Spinal cord (tissue), 10 donors: ENCODE results near the gene HADHA. TPM values are rescaled to one million over a fixed set of nuclear protein-coding genes. Genes with fewer than 3 reads are reported as not detected.

Source experiments
- DNase-seq, 6 donors: peaks; one replicate each; pipeline versions ENCODE4 v3.0.0 to v3.0.0-alpha.2; 2013 to 2015; ENCODE audit warnings: low spot score in 6 of 6, low read depth in 4 of 6
- H3K27ac ChIP-seq: one replicate; pipeline ENCODE4 v1.5.1; 2013; ENCODE audit warnings: low read depth, low read length, control low read depth
- H3K27me3 ChIP-seq: one replicate; pipeline ENCODE4 v1.6.1; 2013; ENCODE audit warnings: low read length; ENCODE audit not compliant: control insufficient read depth, insufficient read depth
- H3K36me3 ChIP-seq: one replicate; pipeline ENCODE4 v1.6.1; 2013; ENCODE audit warnings: low read length; ENCODE audit not compliant: control insufficient read depth, insufficient read depth
- H3K4me1 ChIP-seq: one replicate; pipeline ENCODE4 v1.6.1; 2013; ENCODE audit warnings: low read length; ENCODE audit not compliant: control insufficient read depth, insufficient read depth
- H3K4me3 ChIP-seq: one replicate; pipeline ENCODE4 v1.5.1; 2013; ENCODE audit warnings: low read depth, low read length, control low read depth
- H3K9me3 ChIP-seq: one replicate; pipeline ENCODE4 v1.6.1; 2013; ENCODE audit warnings: low read length; ENCODE audit not compliant: control insufficient read depth, insufficient read depth
- WGBS: methylation state at CpG from one replicate; pipeline ENCODE4 v1.1.5; 2013; ENCODE audit warnings: missing lambda C conversion rate; ENCODE audit not compliant: insufficient coverage; 5-methylcytosine and 5-hydroxymethylcytosine counted together
- long read RNA-seq, 4 donors: transcript quantifications; one replicate each; lab custom pipeline, GENCODE V29; 2026
- polyA plus RNA-seq, 2 donors: library from polyadenylated mRNA; unstranded; fragments of 120-200 nt; gene quantifications; one replicate each; pipeline ENCODE4 v1.2.1, GENCODE V29; 2013; ENCODE audit not compliant: insufficient read length in 2 of 2
- total RNA-seq, 2 donors: library from RNA; depleted of rRNA in 1 of 2; stranded (reverse); fragments of 120-200 nt in 1 of 2; fragments of >200 nt in 1 of 2; gene quantifications; one replicate each; pipeline versions ENCODE4 v1.2.3 to v1.2.4, GENCODE V29; 2013 to 2014
- donor health status: healthy.

HADHA gene
- total RNA-seq: 100 to 1,000 TPM; 117 to 168 TPM
- polyA plus RNA-seq: 100 to 1,000 TPM; 135 to 145 TPM
- long read RNA-seq, donor 1, transcript HADHA-201 (20 exons, 3,037 nt): major isoform, 21 of 66 reads
- long read RNA-seq, donor 1, partial matches to known transcripts: 44 of 66 reads
- long read RNA-seq, donor 1, other reads (novel, unspliced or antisense): 0 of 66 reads
- long read RNA-seq, donor 2, transcript HADHA-201 (20 exons, 3,037 nt): major isoform, 12 of 12 reads
- long read RNA-seq, donor 2, partial matches to known transcripts: 0 of 12 reads
- long read RNA-seq, donor 2, other reads (novel, unspliced or antisense): 0 of 12 reads
- long read RNA-seq, donor 3, transcript HADHA-201 (20 exons, 3,037 nt): major isoform, 11 of 18 reads
- long read RNA-seq, donor 3, partial matches to known transcripts: 7 of 18 reads
- long read RNA-seq, donor 3, other reads (novel, unspliced or antisense): 0 of 18 reads
- long read RNA-seq, donor 4, transcript HADHA-201 (20 exons, 3,037 nt): major isoform, 26 of 93 reads
- long read RNA-seq, donor 4, partial matches to known transcripts: 66 of 93 reads
- long read RNA-seq, donor 4, other reads (novel, unspliced or antisense): 0 of 93 reads

- H3K4me1 ChIP-seq: peaks cover 14% of the 10 kb centered on the region
These were observed at the start of gene HADHA, which contains the start of gene HADHB for GRCh38 chr2:26244309-26245230. Gene HADHA, minus strand, starts transcription at chr2:26244632. Its CDS starts 36 bp downstream, at chr2:26244596. Gene HADHB, plus strand, starts transcription at chr2:26244939. Its CDS starts 9,316 bp downstream, at chr2:26254255.

GRCh38 chr2:26292646-26293045 lies 48.2 kb upstream of the HADHA start:
- no peaks in the 10 kb centered on the region for H3K4me1 ChIP-seq
- no peaks in the 10 kb centered on the region for H3K9me3 ChIP-seq
- DNase-seq: no peak
- no peak overlapping the region for H3K4me3 ChIP-seq
- H3K27me3 ChIP-seq: no peaks in the 10 kb centered on the region
- peaks cover 5% of the 10 kb centered on the region for H3K36me3 ChIP-seq
- no peak overlapping the region for H3K27ac ChIP-seq
- WGBS: no CpG with 5 or more reads among the region's 6 CpGs

More at GRCh38 chr2:26244309-26245230, at the start of gene HADHA, which contains the start of gene HADHB:
- peak within 1 kb of the TSS; percentile 84 for H3K4me3 ChIP-seq
- H3K27me3 ChIP-seq: no peaks in the 10 kb centered on the region
- no peaks in the 10 kb centered on the region for H3K9me3 ChIP-seq
- H3K27ac ChIP-seq: peak within 1 kb of the TSS; percentile 98
- under 1% methylated on average over 49 of the region's 63 CpGs for WGBS
- peak; percentile 70 to 96 (median 84) for DNase-seq
- no peaks in the 10 kb centered on the region for H3K36me3 ChIP-seq

- Histone ChIP-seq H3K4me3 (no peak overlapping the region), H3K27me3 (no peaks in the 10 kb centered on the region), H3K27ac (no peak overlapping the region), H3K9me3 (no peaks in the 10 kb centered on the region), H3K36me3 (peaks cover 13% of the 10 kb centered on the region), H3K4me1 (no peaks in the 10 kb centered on the region)
- no CpG with 5 or more reads among the region's 1 CpG for WGBS
- no peak for DNase-seq
These were observed 45.6 kb upstream of the HADHA start for GRCh38 chr2:26290001-26290400.

- Histone ChIP-seq H3K9me3 (no peaks in the 10 kb centered on the region), H3K36me3 (peaks cover 29% of the 10 kb centered on the region), H3K4me1 (no peaks in the 10 kb centered on the region), H3K27ac (no peak overlapping the region), H3K27me3 (no peaks in the 10 kb centered on the region), H3K4me3 (no peak overlapping the region)
- DNase-seq: no peak
- 100% methylated on average over 1 of the region's 3 CpGs for WGBS
These were observed 41.5 kb upstream of the HADHA start for GRCh38 chr2:26285931-26286330.

- Histone ChIP-seq H3K4me1 (no peaks in the 10 kb centered on the region), H3K36me3 (peaks cover 34% of the 10 kb centered on the region), H3K9me3 (no peaks in the 10 kb centered on the region), H3K4me3 (no peak overlapping the region), H3K27ac (no peak overlapping the region), H3K27me3 (no peaks in the 10 kb centered on the region)
- 100% methylated on average over 1 of the region's 3 CpGs for WGBS
- DNase-seq: no peak
These were observed 39.7 kb upstream of the HADHA start for GRCh38 chr2:26284132-26284531.

- Histone ChIP-seq H3K36me3 (peaks cover 34% of the 10 kb centered on the region), H3K9me3 (no peaks in the 10 kb centered on the region), H3K27ac (no peak overlapping the region), H3K4me3 (no peak overlapping the region), H3K27me3 (no peaks in the 10 kb centered on the region), H3K4me1 (no peaks in the 10 kb centered on the region)
- no peak for DNase-seq
- 92% methylated on average over 2 of the region's 2 CpGs for whole genome bisulfite sequencing
These were observed 39.2 kb upstream of the HADHA start for GRCh38 chr2:26283606-26284005.

GRCh38 chr2:26281226-26281625 lies 36.8 kb upstream of the HADHA start:
- WGBS: 100% methylated on average over 2 of the region's 2 CpGs
- Histone ChIP-seq H3K4me1 (no peaks in the 10 kb centered on the region), H3K27ac (no peak overlapping the region), H3K27me3 (no peaks in the 10 kb centered on the region), H3K36me3 (peaks cover 33% of the 10 kb centered on the region), H3K9me3 (no peaks in the 10 kb centered on the region), H3K4me3 (no peak overlapping the region)
- no peak for DNase-seq

GRCh38 chr2:26279886-26280285 lies 35.5 kb upstream of the HADHA start:
- no peak for DNase-seq
- Histone ChIP-seq H3K36me3 (peaks cover 30% of the 10 kb centered on the region), H3K27ac (no peak overlapping the region), H3K27me3 (no peaks in the 10 kb centered on the region), H3K4me1 (no peaks in the 10 kb centered on the region), H3K9me3 (no peaks in the 10 kb centered on the region), H3K4me3 (no peak overlapping the region)
- WGBS: no CpG with 5 or more reads among the region's 3 CpGs

GRCh38 chr2:26276484-26277227 lies 32.2 kb upstream of the HADHA start:
- H3K4me3 ChIP-seq: no peak overlapping the region
- no peaks in the 10 kb centered on the region for H3K4me1 ChIP-seq
- peaks cover 16% of the 10 kb centered on the region for H3K36me3 ChIP-seq
- DNase-seq: no peak
- H3K9me3 ChIP-seq: no peaks in the 10 kb centered on the region
- no peak overlapping the region for H3K27ac ChIP-seq
- WGBS: 44% methylated on average over 1 of the region's 4 CpGs
- H3K27me3 ChIP-seq: no peaks in the 10 kb centered on the region
